Superior temporal gyrus (tissue), 1 donor: ENCODE results near the gene PALD1.

ENCODE experiments used
- DNase-seq: peaks from one replicate; pipeline ENCODE4 v3.0.0-alpha.2; 2016; ENCODE audit errors: extremely low spot score

The PALD1 gene

GRCh38 chr10:70555371-70555770 is 76.8 kb downstream of the PALD1 start:
- no peak for DNase-seq

GRCh38 chr10:70557086-70557845 is 78.7 kb downstream of the PALD1 start:
- DNase-seq = no peak

GRCh38 chr10:70557876-70558275 is 79.3 kb downstream of the PALD1 start:
- no peak for DNase-seq

- DNase-seq = no peak
These were observed 79.7 kb downstream of the PALD1 start for GRCh38 chr10:70558295-70558694.

GRCh38 chr10:70558871-70559810 is 80.6 kb downstream of the PALD1 start:
- DNase-seq = no peak

- no peak for DNase-seq
These were observed 81.3 kb downstream of the PALD1 start for GRCh38 chr10:70559861-70560260.

- no peak for DNase-seq
These were observed 82.0 kb downstream of the PALD1 start for GRCh38 chr10:70560511-70560941.

GRCh38 chr10:70561070-70561469 is 82.5 kb downstream of the PALD1 start:
- DNase-seq = peak; percentile 51

GRCh38 chr10:70561558-70561957 is 83.0 kb downstream of the PALD1 start:
- no peak for DNase-seq

- DNase-seq = no peak
These were observed 83.6 kb downstream of the PALD1 start for GRCh38 chr10:70562036-70562755.

- no peak for DNase-seq
These were observed 84.7 kb downstream of the PALD1 start for GRCh38 chr10:70563230-70563629.

- no peak for DNase-seq
These were observed 85.7 kb downstream of the PALD1 start for GRCh38 chr10:70564113-70564725.

- DNase-seq = no peak
These were observed 86.4 kb downstream of the PALD1 start for GRCh38 chr10:70564901-70565351.

GRCh38 chr10:70565556-70566514 is 87.3 kb downstream of the PALD1 start:
- DNase-seq = no peak

- no peak for DNase-seq
These were observed 88.1 kb downstream of the PALD1 start for GRCh38 chr10:70566515-70567290.

- no peak for DNase-seq
These were observed 89.0 kb downstream of the PALD1 start for GRCh38 chr10:70567603-70568002.

- no peak for DNase-seq
These were observed 89.5 kb downstream of the PALD1 start for GRCh38 chr10:70568113-70568512.

GRCh38 chr10:70568781-70569495 is 90.4 kb downstream of the PALD1 start:
- no peak for DNase-seq

GRCh38 chr10:70571236-70571635 is 92.7 kb downstream of the PALD1 start:
- no peak for DNase-seq
